GM12878 (cell line): ENCODE data around the gene RETREG1. TPM values are rescaled to one million over a fixed set of nuclear protein-coding genes. Genes with fewer than 3 reads are reported as not detected.

Experiments used
- ATAC-seq: fragments of 200-7000 bp; cut with Tn5 transposase; 3 replicates; pipeline ENCODE4 v1.9.1; 2020; ENCODE audit warnings: mild to moderate bottlenecking, moderate library complexity
- BruUV-seq: library from RNA; stranded (reverse); fragments of 400-500 nt; replicated peaks from 2 replicates; lab custom pipeline; 2021; lab: Mats Ljungman, UMichigan
- CTCF ChIA-PET: fragments of 300-600 bp; sonication (Branson Sonifier 250); formaldehyde crosslinking; extraction: SDS; loops from one replicate; lab custom pipeline; 2021; ENCODE audit warnings: inconsistent platforms; lab: Yijun Ruan, JAX
- POLR2A ChIA-PET: fragments of 350-600 bp; formaldehyde crosslinking; extraction: SDS; loops from one replicate; lab custom pipeline; 2021; ENCODE audit warnings: inconsistent platforms; lab: Charles Lee
- RAD21 ChIA-PET: fragments of 300-600 bp; sonication (Branson Sonifier 250); formaldehyde crosslinking; loops from one replicate; lab custom pipeline; 2023; ENCODE audit warnings: antibody characterized with exemption; ENCODE audit not compliant: unreplicated experiment; lab: Charles Lee
- SMC1A ChIA-PET: fragments of 300-600 bp; sonication (Branson Sonifier 250); formaldehyde crosslinking; loops from one replicate; lab custom pipeline; 2023; ENCODE audit not compliant: unreplicated experiment, uncharacterized antibody; lab: Charles Lee
- DNase-seq: peaks from one replicate; pipeline ENCODE4 v3.0.0-alpha.2; 2011; ENCODE audit warnings: low read depth, low spot score
- FAIRE-seq: peaks from 3 replicates; lab custom pipeline; 2011; peaks lifted over from hg19 to GRCh38; lab: Jason Lieb, UNC
- H2AFZ ChIP-seq: 2 replicates; pipeline ENCODE4 v1.6.0; 2011; ENCODE audit warnings: low read depth, low read length, control low read depth; ENCODE audit not compliant: control insufficient read depth
- H3K27ac ChIP-seq: 2 replicates; pipeline ENCODE4 v1.5.1; 2011; ENCODE audit warnings: control low read depth; ENCODE audit not compliant: control insufficient read depth, insufficient read depth
- H3K27me3 ChIP-seq, 2 experiments: replicated peaks in 1 of 2; 2 replicates each; pipeline versions ENCODE4 v1.6.0 to v1.6.1; 2011; ENCODE audit warnings: low read length in 1 of 2; ENCODE audit not compliant: control insufficient read depth in 2 of 2, insufficient read depth in 2 of 2
- H3K36me3 ChIP-seq, 2 experiments: 2 replicates each; pipeline ENCODE4 v1.5.1; 2011; ENCODE audit warnings: low read length in 1 of 2; ENCODE audit not compliant: control insufficient read depth in 2 of 2, insufficient read depth in 2 of 2
- H3K4me1 ChIP-seq: 2 replicates; pipeline ENCODE4 v1.6.1; 2011; ENCODE audit warnings: mild to moderate bottlenecking, low read length, moderate library complexity, mixed read lengths; ENCODE audit not compliant: control insufficient read depth, insufficient read depth
- H3K4me2 ChIP-seq: 2 replicates; pipeline ENCODE4 v1.6.0; 2011; ENCODE audit warnings: control low read depth; ENCODE audit not compliant: control insufficient read depth, insufficient read depth
- H3K4me3 ChIP-seq: fragments of 200-600 bp; sonication (generic); 2 replicates; pipeline ENCODE4 v1.5.1; 2016
- H3K79me2 ChIP-seq: 2 replicates; pipeline ENCODE4 v1.6.0; 2011; ENCODE audit warnings: low read length; ENCODE audit not compliant: control insufficient read depth, insufficient read depth
- H3K9ac ChIP-seq: 2 replicates; pipeline ENCODE4 v1.8.0; 2011; ENCODE audit warnings: low read length, control low read depth, mixed read lengths; ENCODE audit not compliant: control insufficient read depth, insufficient read depth
- H3K9me3 ChIP-seq: replicated peaks from 3 replicates; pipeline ENCODE4 v1.5.1; 2011; ENCODE audit warnings: mild to moderate bottlenecking, low read length; ENCODE audit not compliant: control insufficient read depth, insufficient read depth
- H4K20me1 ChIP-seq: 2 replicates; pipeline ENCODE4 v1.6.0; 2011; ENCODE audit not compliant: control insufficient read depth, insufficient read depth
- BCL11A ChIP-seq: IDR thresholded peaks from 2 replicates; pipeline ENCODE4 v1.6.1; 2011; ENCODE audit warnings: low read depth, low read length
- BHLHE40 ChIP-seq, 2 experiments: fragments of 450-650 bp in 1 of 2; IDR thresholded peaks; 2 replicates each; pipeline ENCODE4 v1.6.1; 2011 to 2017; ENCODE audit warnings: low read depth in 2 of 2, borderline replicate concordance in 1 of 2, improper control_type of control experiment in 1 of 2, low read length in 1 of 2, mild to moderate bottlenecking in 1 of 2
- ESRRA ChIP-seq: IDR thresholded peaks from 2 replicates; pipeline ENCODE4 v1.6.1; 2012; ENCODE audit warnings: mild to moderate bottlenecking, low read length, improper control_type of control experiment
- FOS ChIP-seq: IDR thresholded peaks from 3 replicates; pipeline ENCODE4 v1.6.1; 2011; ENCODE audit warnings: borderline replicate concordance; ENCODE audit not compliant: insufficient read length; ENCODE audit errors: extremely low read depth
- GABPA ChIP-seq: IDR thresholded peaks from 2 replicates; pipeline ENCODE4 v1.6.1; 2014; ENCODE audit warnings: antibody characterized with exemption, low read depth, mild to moderate bottlenecking, inconsistent platforms
- IRF4 ChIP-seq: IDR thresholded peaks from 2 replicates; pipeline ENCODE4 v1.6.1; 2011; ENCODE audit warnings: low read depth, low read length
- MEF2B ChIP-seq: fragments of 450-650 bp; IDR thresholded peaks from 2 replicates; pipeline ENCODE4 v1.6.1; 2018; ENCODE audit warnings: mild to moderate bottlenecking, moderate library complexity; ENCODE audit not compliant: partially characterized antibody, poor library complexity, severe bottlenecking
- MTA2 ChIP-seq: fragments of 450-650 bp; IDR thresholded peaks from 2 replicates; pipeline ENCODE4 v1.6.1; 2016; ENCODE audit warnings: low read depth, mild to moderate bottlenecking, moderate library complexity
- NFYA ChIP-seq: IDR thresholded peaks from 2 replicates; pipeline ENCODE4 v1.6.1; 2011; ENCODE audit warnings: low read depth, mild to moderate bottlenecking, low read length, improper control_type of control experiment, borderline replicate concordance
- RAD21 ChIP-seq: IDR thresholded peaks from 2 replicates; pipeline ENCODE4 v1.6.1; 2011; ENCODE audit warnings: mild to moderate bottlenecking, low read depth, low read length, moderate library complexity; ENCODE audit not compliant: insufficient read depth
- TCF7 ChIP-seq: IDR thresholded peaks from 2 replicates; pipeline ENCODE4 v1.6.1; 2014; ENCODE audit warnings: antibody characterized with exemption, borderline replicate concordance
- WGBS: methylation state at CpG from one replicate; pipeline ENCODE4 v1.1.6; 2016; ENCODE audit warnings: low lambda C conversion rate; ENCODE audit not compliant: insufficient replicate concordance, insufficient coverage; ENCODE audit errors: missing lambda C conversion rate; 5-methylcytosine and 5-hydroxymethylcytosine counted together
- in situ Hi-C: fragments of 300-500 bp; cut with MboI; formaldehyde crosslinking; loops from 9 replicates; pipeline ENCODE4 v1.14.3; 2018; ENCODE audit warnings: mixed read lengths
- intact Hi-C: fragments of 100-400 bp; cut with micrococcal nuclease; formaldehyde crosslinking; loops from one replicate; pipeline ENCODE4 v1.14.2; 2022; ENCODE audit not compliant: unreplicated experiment
- polyA plus RNA-seq, 11 experiments: library from polyadenylated mRNA; depleted of rRNA in 4 of 11; unstranded in 6 of 11; stranded (reverse) in 5 of 11; fragments of >200 nt; fragmentation: Nextera tagmentation in 4 of 11; fragmentation: Illumina TruSeq in 1 of 11; extraction: Ambion mirVana in 4 of 11; extraction: Trizol in 1 of 11; gene quantifications; 1 replicate in 1 of 11; 2 replicates in 10 of 11; pipeline versions ENCODE4 v1.2.1 to v1.2.3, GENCODE V29; 2011 to 2016; ENCODE audit warnings: inconsistent platforms in 2 of 11, missing spikeins in 2 of 11, low read depth in 1 of 11
- total RNA-seq, 4 experiments: library from RNA; depleted of rRNA in 3 of 4; stranded (reverse); fragments of >200 nt in 3 of 4; fragmentation: Illumina TruSeq in 1 of 4; extraction: Trizol in 1 of 4; gene quantifications; 2 replicates each; pipeline versions ENCODE4 v1.2.1 to v1.2.3, GENCODE V29; 2013 to 2021
- TF ChIP-seq, protein P1 (sequence below): IDR thresholded peaks from 2 replicates; pipeline ENCODE4 v1.6.1; 2011; ENCODE audit warnings: low read depth, low read length, improper control_type of control experiment, borderline replicate concordance
- TF ChIP-seq, protein P2 (sequence below): fragments of 450-650 bp; IDR thresholded peaks from 2 replicates; pipeline ENCODE4 v1.6.1; 2014; ENCODE audit warnings: mild to moderate bottlenecking
- TF ChIP-seq, protein P3 (sequence below): IDR thresholded peaks from 2 replicates; pipeline ENCODE4 v1.6.1; 2012; ENCODE audit warnings: low read length, inconsistent platforms

RETREG1 gene
- total and polyA plus RNA-seq, 10 of the 15 experiments (the other 5 are each of a cell fraction or from before 2014, with no cell fraction given): 3.9 to 8.9 (median 6.4) TPM

DNA sequence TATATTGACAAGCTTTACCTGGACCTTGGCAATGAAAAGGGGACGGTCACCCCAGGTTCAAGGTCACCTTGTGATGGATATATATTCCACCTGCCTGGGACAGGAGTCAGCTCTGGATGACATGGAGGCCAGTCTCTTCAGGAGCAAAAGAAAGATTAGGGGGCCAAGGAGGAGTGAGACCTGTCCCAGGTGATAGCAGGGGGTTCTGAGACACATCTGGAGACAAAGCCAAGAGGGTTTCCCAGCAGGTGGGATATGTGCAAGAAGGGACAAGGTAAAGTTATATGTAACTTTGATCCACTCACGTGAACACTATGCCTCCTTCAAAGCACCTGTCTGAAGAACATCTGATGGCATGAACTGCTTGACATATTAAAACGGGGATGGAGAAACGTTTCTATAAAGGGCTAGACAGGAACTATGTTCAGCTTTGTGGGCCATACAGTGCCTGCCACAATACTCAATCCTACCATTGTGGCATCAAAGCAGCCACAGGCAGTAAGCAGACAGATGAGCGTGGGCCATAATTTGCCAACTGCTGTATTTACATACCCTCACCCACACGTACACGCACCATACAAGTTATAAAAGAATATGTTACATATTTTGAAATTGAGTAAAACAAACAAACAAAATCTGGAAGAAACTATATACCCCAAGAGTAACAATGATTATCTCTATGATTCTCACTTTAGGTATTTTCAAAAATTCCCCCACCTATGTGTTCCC is 88.3 kb downstream of the RETREG1 start:
- SMC1A ChIA-PET: no interaction called here
- CTCF ChIA-PET: interaction anchor here (0.6 kb wide), 1 partner anchor 803 kb away, joined by 3 read pairs; no protein-coding TSS in a partner anchor
- no peak overlapping the region for H3K9ac ChIP-seq
- RAD21 ChIA-PET: no interaction called here
- H3K36me3 ChIP-seq: no peaks in the 10 kb centered on the region
- no peak for FAIRE-seq
- no peak overlapping the region for H3K4me2 ChIP-seq
- TF ChIP-seq ESRRA (no peak), GABPA (no peak), BCL11A (no peak)
- ATAC-seq: no peak
- no peaks in the 10 kb centered on the region for H4K20me1 ChIP-seq
- POLR2A ChIA-PET: no interaction called here
- intact Hi-C loops (no loop called here), in situ Hi-C loops (no loop called here)
- no peak overlapping the region for H2AFZ ChIP-seq
- H3K79me2 ChIP-seq: no peaks in the 10 kb centered on the region
- H3K9me3 ChIP-seq: no peaks in the 10 kb centered on the region
- no peak for DNase-seq
- WGBS: 39% methylated on average over 7 of the region's 7 CpGs
- no peaks in the 10 kb centered on the region for H3K27me3 ChIP-seq
- no peak overlapping the region for H3K4me3 ChIP-seq
- H3K27ac ChIP-seq: no peak overlapping the region
- no peaks in the 10 kb centered on the region for H3K4me1 ChIP-seq
- no TSS peak for BruUV-seq

DNA sequence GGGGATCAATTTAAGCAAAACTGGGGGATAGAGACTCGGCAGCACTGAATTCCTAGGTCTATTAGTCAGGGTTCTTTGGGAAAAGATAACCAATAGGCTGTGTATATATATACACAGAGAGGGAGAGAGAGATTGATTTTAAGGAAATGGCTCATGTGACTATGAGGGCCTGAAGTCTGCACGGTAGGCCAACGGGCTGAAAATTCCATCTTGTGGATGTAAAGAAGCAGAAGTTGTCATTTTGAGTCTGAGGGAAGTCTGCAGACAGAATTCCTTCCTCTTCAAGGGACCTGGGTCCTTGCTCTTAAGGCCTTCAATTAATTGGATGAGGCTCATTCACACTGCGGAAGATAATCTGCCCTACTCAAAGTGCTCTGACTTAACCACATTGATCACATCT is 91.1 kb downstream of the RETREG1 start:
- H3K79me2 ChIP-seq: no peaks in the 10 kb centered on the region
- H3K27ac ChIP-seq: no peak overlapping the region
- BruUV-seq: no TSS peak
- no peaks in the 10 kb centered on the region for H3K27me3 ChIP-seq
- ChIA-PET SMC1A (no interaction called here), RAD21 (no interaction called here), POLR2A (no interaction called here), CTCF (no interaction called here)
- H3K4me1 ChIP-seq: no peaks in the 10 kb centered on the region
- no peaks in the 10 kb centered on the region for H3K36me3 ChIP-seq
- no peak overlapping the region for H3K9ac ChIP-seq
- H2AFZ ChIP-seq: no peak overlapping the region
- WGBS: 25% methylated on average over 4 of the region's 4 CpGs
- intact Hi-C loops (no loop called here), in situ Hi-C loops (no loop called here)
- no peak for DNase-seq
- no peak for ATAC-seq
- H3K9me3 ChIP-seq: no peaks in the 10 kb centered on the region
- no peaks in the 10 kb centered on the region for H4K20me1 ChIP-seq
- H3K4me3 ChIP-seq: no peak overlapping the region
- FAIRE-seq: no peak
- no peak overlapping the region for H3K4me2 ChIP-seq
- TF ChIP-seq IRF4: no peak
- TF ChIP-seq, protein P1, sequence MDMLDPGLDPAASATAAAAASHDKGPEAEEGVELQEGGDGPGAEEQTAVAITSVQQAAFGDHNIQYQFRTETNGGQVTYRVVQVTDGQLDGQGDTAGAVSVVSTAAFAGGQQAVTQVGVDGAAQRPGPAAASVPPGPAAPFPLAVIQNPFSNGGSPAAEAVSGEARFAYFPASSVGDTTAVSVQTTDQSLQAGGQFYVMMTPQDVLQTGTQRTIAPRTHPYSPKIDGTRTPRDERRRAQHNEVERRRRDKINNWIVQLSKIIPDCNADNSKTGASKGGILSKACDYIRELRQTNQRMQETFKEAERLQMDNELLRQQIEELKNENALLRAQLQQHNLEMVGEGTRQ: no peak
- no peak for TF ChIP-seq BHLHE40 (IDR thresholded peaks at IDR 0.05; ENCODE audit: borderline replicate concordance in 1 of 2, low read depth in 2 of 2, low read length in 1 of 2)
- TF ChIP-seq, protein P2, sequence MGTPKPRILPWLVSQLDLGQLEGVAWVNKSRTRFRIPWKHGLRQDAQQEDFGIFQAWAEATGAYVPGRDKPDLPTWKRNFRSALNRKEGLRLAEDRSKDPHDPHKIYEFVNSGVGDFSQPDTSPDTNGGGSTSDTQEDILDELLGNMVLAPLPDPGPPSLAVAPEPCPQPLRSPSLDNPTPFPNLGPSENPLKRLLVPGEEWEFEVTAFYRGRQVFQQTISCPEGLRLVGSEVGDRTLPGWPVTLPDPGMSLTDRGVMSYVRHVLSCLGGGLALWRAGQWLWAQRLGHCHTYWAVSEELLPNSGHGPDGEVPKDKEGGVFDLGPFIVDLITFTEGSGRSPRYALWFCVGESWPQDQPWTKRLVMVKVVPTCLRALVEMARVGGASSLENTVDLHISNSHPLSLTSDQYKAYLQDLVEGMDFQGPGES: no peak
- TF ChIP-seq MTA2: no peak
- TF ChIP-seq, protein P3, sequence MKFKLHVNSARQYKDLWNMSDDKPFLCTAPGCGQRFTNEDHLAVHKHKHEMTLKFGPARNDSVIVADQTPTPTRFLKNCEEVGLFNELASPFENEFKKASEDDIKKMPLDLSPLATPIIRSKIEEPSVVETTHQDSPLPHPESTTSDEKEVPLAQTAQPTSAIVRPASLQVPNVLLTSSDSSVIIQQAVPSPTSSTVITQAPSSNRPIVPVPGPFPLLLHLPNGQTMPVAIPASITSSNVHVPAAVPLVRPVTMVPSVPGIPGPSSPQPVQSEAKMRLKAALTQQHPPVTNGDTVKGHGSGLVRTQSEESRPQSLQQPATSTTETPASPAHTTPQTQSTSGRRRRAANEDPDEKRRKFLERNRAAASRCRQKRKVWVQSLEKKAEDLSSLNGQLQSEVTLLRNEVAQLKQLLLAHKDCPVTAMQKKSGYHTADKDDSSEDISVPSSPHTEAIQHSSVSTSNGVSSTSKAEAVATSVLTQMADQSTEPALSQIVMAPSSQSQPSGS: no peak
- TF ChIP-seq FOS: no peak
- TF ChIP-seq RAD21: no peak
- no peak for TF ChIP-seq MEF2B
- no peak for TF ChIP-seq NFYA
- no peak for TF ChIP-seq TCF7
- no peak for TF ChIP-seq ESRRA
